HG03439 (cell line): ENCODE results near the gene IFT122.
"Not testable (repeated sequence)": the region's sequence is repeated elsewhere in the genome, so short reads cannot be mapped to it uniquely, and the experiment has no call there.

Experiments
- ATAC-seq: cut with Tn5 transposase; IDR thresholded peaks from one replicate; pipeline ENCODE4 v1.9.1; 2021; ENCODE audit warnings: mild to moderate bottlenecking, moderate library complexity; ENCODE audit not compliant: unreplicated experiment

IFT122 gene

GRCh38 chr3:129494499-129494898 lies 54.5 kb downstream of the IFT122 start:
- ATAC-seq = not testable (repeated sequence)

GRCh38 chr3:129495006-129495639 lies 55.1 kb downstream of the IFT122 start:
- not testable (repeated sequence) for ATAC-seq

- not testable (repeated sequence) for ATAC-seq
Measured at GRCh38 chr3:129497876-129498275, 57.9 kb downstream of the IFT122 start.

- not testable (repeated sequence) for ATAC-seq
Measured at GRCh38 chr3:129498603-129499488, 58.8 kb downstream of the IFT122 start.

GRCh38 chr3:129499604-129500333 lies 59.7 kb downstream of the IFT122 start:
- not testable (repeated sequence) for ATAC-seq

- ATAC-seq = no peak
Measured at GRCh38 chr3:129500334-129500658, 60.3 kb downstream of the IFT122 start.

GRCh38 chr3:129501630-129502029 lies 61.6 kb downstream of the IFT122 start:
- ATAC-seq = no peak

- ATAC-seq = no peak
Measured at GRCh38 chr3:129502641-129503408, 62.8 kb downstream of the IFT122 start.

- ATAC-seq = no peak
Measured at GRCh38 chr3:129503471-129504291, 63.7 kb downstream of the IFT122 start.

- ATAC-seq = no peak
Measured at GRCh38 chr3:129504471-129505100, 64.6 kb downstream of the IFT122 start.

GRCh38 chr3:129505341-129505740 lies 65.3 kb downstream of the IFT122 start:
- no peak for ATAC-seq

GRCh38 chr3:129506231-129506742 lies 66.3 kb downstream of the IFT122 start:
- ATAC-seq = no peak

GRCh38 chr3:129507181-129507831 lies 67.3 kb downstream of the IFT122 start:
- ATAC-seq = no peak

- no peak for ATAC-seq
Measured at GRCh38 chr3:129512595-129512994, 72.6 kb downstream of the IFT122 start.

GRCh38 chr3:129513705-129514104 lies 73.7 kb downstream of the IFT122 start:
- no peak for ATAC-seq

- ATAC-seq = no peak
Measured at GRCh38 chr3:129514110-129514509, 74.1 kb downstream of the IFT122 start.

- no peak for ATAC-seq
Measured at GRCh38 chr3:129514563-129514962, 74.5 kb downstream of the IFT122 start.

GRCh38 chr3:129515108-129515820 lies 75.2 kb downstream of the IFT122 start:
- not testable (repeated sequence) for ATAC-seq
